Mammary epithelial cell (primary cell): ENCODE data around the gene FBRS.

Experiments used
- CTCF ChIP-seq, 2 donors: IDR thresholded peaks in 1 of 2; conservative IDR thresholded peaks in 1 of 2; 2 replicates each; pipeline ENCODE4 v1.5.1; 2011 to 2012; ENCODE audit warnings: inconsistent platforms in 2 of 2, low read length in 2 of 2, mild to moderate bottlenecking in 2 of 2, control low read depth in 1 of 2, low read depth in 1 of 2; ENCODE audit not compliant: insufficient read depth in 1 of 2; ENCODE audit errors: extremely low read depth in 1 of 2
- EZH2 ChIP-seq: IDR thresholded peaks from 2 replicates; pipeline ENCODE4 v1.6.1; 2012; ENCODE audit warnings: low read length, inconsistent platforms, borderline replicate concordance

- TF ChIP-seq CTCF (conservative IDR thresholded peaks at IDR 0.05 in 1 of 2, IDR thresholded peaks at IDR 0.05 in 1 of 2; ENCODE audit: extremely low read depth in 1 of 2, insufficient read depth in 1 of 2, low read depth in 1 of 2, low read length in 2 of 2) (no peak), EZH2 (no peak)
Measured at GRCh38 chr16:30656388-30656787, 1.8 kb upstream of the FBRS start.
